GM19328 (cell line): ENCODE measurements around the gene ALPK3.

ENCODE experiments used
- ATAC-seq: cut with Tn5 transposase; IDR thresholded peaks from one replicate; pipeline ENCODE4 v1.9.1; 2021; ENCODE audit warnings: mild to moderate bottlenecking, moderate library complexity; ENCODE audit not compliant: unreplicated experiment

Gene ALPK3

GRCh38 chr15:84889313-84889990, 72.3 kb downstream of the ALPK3 start:
- no peak for ATAC-seq

- ATAC-seq: no peak
Measured at GRCh38 chr15:84889991-84890669, 73.0 kb downstream of the ALPK3 start.

DNA sequence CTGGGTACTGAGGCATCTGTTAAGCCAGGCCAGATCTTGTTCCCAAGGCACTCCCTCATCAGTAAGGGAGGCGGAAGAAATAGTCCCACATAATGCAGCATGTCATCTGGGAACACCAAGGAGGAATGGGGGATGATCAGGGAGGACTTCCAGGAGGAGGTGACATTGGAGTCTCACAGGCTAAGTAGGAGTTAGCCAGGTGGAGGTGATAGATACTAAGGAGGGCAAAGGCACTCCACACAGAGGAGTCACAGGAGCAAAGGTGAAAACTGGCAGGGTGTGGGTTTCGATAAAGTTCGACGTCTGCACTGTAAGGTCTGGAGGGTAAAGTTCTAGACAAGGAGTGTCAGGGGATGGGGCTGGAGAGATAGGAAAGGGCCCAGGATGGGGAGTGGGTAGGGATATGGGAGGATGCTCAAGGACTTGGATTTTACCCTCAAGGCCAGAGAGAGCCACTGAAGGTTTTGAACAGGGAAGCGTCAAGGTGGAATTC, 73.6 kb downstream of the ALPK3 start:
- ATAC-seq: no peak

DNA sequence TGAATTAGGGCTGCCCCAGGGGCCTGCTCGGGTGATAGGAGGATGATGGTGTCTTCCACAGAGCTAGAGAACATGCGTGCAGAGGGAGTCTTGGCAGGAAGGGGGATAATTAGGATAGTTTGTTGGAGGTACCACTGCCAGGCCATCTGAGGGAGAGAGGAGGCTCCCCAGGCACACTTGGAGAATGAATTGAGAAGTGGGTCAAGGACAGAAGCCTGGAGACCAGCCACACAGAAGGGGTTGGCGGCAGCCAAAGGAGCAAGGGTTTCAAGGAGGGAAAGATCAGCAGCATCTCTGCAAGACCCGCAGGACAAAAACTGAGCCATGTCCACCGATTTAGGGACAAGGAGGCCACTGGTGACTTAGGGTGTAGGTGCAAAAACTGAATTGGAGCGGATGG, 74.2 kb downstream of the ALPK3 start:
- ATAC-seq: no peak

DNA sequence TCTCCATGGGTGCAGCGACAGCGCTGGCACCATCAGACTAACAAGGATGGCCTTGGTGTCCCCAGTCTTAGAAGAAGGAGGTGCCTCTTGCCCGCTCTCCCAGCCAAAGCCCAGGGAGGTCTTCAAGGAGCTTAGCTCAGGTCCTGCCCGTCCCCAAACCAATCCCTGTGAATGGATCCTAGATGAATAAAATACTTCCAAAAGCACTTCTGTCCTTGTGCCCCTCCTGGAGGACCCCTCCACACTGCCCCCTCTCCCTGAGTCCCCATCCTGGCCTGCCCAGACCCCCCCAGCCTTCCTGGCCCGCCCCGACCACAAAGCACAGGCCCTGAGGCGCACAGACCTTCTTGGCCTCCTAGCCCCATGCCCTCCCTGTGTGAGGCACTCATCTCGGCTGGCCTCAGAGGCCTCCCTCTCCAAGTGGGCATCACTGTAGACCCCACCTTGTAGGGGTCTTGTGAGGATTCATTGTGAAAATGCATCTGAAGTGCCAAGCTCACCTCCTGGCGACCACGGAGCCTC, 75.7 kb downstream of the ALPK3 start:
- ATAC-seq: no peak

GRCh38 chr15:84893607-84894006, 76.5 kb downstream of the ALPK3 start:
- no peak for ATAC-seq

GRCh38 chr15:84894736-84895425, 77.7 kb downstream of the ALPK3 start:
- ATAC-seq: no peak

- no peak for ATAC-seq
Measured at GRCh38 chr15:84898761-84899160, 81.6 kb downstream of the ALPK3 start.

GRCh38 chr15:84899750-84900149, 82.6 kb downstream of the ALPK3 start:
- ATAC-seq: no peak

- ATAC-seq: no peak
Measured at GRCh38 chr15:84901540-84901939, 84.4 kb downstream of the ALPK3 start.

- no peak for ATAC-seq
Measured at GRCh38 chr15:84903751-84904150, 86.6 kb downstream of the ALPK3 start.

DNA sequence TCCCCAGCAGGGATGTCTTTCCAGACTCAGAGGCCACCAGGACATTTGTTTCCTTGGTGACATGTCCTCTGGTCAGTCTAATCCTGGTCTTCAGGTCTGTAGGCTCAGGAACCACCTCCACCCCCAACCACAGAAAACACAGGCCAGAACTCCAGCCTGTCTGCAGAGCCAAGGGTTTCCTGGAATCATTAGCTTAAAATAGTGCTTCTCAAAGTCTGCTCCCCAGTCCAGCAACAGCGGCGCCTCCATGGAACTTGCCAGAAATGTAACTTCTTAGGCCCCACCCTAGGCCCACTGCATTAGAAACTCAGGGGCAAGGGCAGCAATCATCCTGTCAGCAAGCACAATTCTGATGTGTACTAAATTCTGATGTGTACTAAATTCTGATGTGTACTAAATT, 87.3 kb downstream of the ALPK3 start:
- ATAC-seq: no peak

GRCh38 chr15:84905016-84905916, 88.1 kb downstream of the ALPK3 start:
- ATAC-seq: no peak

DNA sequence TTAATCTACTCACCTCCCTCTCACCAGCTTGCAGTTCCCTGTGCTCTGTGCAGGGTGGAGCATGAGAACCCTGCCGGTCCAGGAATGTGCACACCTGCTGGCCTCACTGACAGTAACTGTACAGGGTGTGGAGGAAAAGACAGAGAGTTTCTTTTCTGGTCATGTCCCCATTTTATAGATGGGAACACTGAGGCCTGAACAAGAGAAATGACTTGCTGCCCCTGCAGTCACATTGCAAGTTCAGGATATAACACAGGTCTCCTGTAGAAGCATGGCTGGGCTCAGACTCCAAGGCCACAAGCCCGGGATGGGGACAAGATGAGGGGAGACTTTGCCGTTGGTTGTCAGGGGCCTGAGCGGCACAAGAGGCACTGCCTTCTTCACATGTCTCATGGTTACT, 90.6 kb downstream of the ALPK3 start:
- ATAC-seq: no peak

GRCh38 chr15:84908564-84908963, 91.4 kb downstream of the ALPK3 start:
- no peak for ATAC-seq

- ATAC-seq: no peak
Measured at GRCh38 chr15:84909029-84909428, 91.9 kb downstream of the ALPK3 start.

- no peak for ATAC-seq
Measured at GRCh38 chr15:84909782-84910181, 92.6 kb downstream of the ALPK3 start.

GRCh38 chr15:84910928-84911623, 93.9 kb downstream of the ALPK3 start:
- no peak for ATAC-seq

DNA sequence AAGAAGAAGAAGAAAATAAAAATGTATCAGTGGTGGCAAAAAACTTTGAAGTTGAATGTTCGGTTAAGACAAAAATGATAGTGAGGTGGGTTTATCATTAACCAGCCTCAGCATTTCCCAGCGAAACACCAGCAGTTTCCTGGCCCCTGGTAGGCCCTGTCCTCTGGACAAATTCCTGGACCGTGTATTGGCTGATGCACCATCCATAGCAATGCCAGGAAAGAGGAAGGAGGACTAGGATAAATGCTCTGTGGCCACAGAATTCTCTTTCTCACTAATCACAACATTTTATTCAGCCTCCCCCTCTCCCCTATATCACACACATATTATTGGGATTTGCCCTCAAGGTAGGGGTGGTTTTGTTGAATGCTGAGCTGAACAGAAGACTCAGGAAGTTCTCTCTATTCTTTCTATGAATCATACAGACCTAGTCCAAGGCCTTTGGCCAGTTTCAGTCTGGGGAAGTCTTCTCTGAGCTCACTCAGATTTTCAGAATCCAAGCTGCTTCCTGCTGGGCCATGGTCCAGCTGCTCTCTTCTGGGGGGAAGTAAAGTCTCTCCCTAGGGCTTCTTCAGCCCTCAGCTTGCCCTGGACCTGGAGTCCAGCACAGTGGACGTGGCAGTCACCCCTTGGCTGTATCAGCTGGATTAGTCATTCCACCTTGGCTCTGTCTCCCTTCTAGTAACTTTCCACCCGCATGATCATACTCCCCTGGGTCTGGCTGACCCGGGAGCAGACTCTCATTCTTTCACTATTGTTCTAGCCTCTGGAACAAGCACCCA, 94.9 kb downstream of the ALPK3 start:
- no peak for ATAC-seq
